Psoas muscle (tissue), 8 donors: ENCODE data around the gene ASB5. TPM values are rescaled to one million over a fixed set of nuclear protein-coding genes. Genes with fewer than 3 reads are reported as not detected.
"Not testable (repeated sequence)": the region's sequence is repeated elsewhere in the genome, so short reads cannot be mapped to it uniquely, and the experiment has no call there.

Experiments
- ATAC-seq, 4 donors: fragments of 200-7000 bp; cut with Tn5 transposase; one replicate each; pipeline ENCODE4 v1.9.1; 2020; ENCODE audit warnings: moderate library complexity in 3 of 4, mild to moderate bottlenecking in 2 of 4
- DNase-seq, 2 donors: peaks; one replicate each; pipeline ENCODE4 v3.0.0-alpha.2; 2020
- H3K27ac ChIP-seq: fragments of 200-600 bp; one replicate; pipeline ENCODE4 v1.8.0; 2022
- H3K27me3 ChIP-seq, 3 donors: fragments of 200-600 bp in 1 of 3; one replicate each; pipeline versions ENCODE4 v1.6.1 to v1.8.0; 2013 to 2022; ENCODE audit warnings: low read length in 2 of 3, mild to moderate bottlenecking in 2 of 3, moderate library complexity in 1 of 3; ENCODE audit not compliant: insufficient read depth in 3 of 3
- H3K36me3 ChIP-seq, 2 donors: fragments of 200-600 bp in 1 of 2; one replicate each; pipeline versions ENCODE4 v1.6.1 to v1.8.0; 2013 to 2022; ENCODE audit warnings: low read depth in 1 of 2, mild to moderate bottlenecking in 1 of 2, moderate library complexity in 1 of 2; ENCODE audit not compliant: insufficient read depth in 1 of 2
- H3K4me1 ChIP-seq: fragments of 200-600 bp; one replicate; pipeline ENCODE4 v1.8.0; 2022
- H3K4me3 ChIP-seq: fragments of 200-600 bp; one replicate; pipeline ENCODE4 v1.8.0; 2022; ENCODE audit warnings: mild to moderate bottlenecking
- H3K9me3 ChIP-seq: fragments of 200-600 bp; one replicate; pipeline ENCODE4 v1.8.0; 2022
- CTCF ChIP-seq: fragments of 200-600 bp; IDR thresholded peaks from one replicate; pipeline ENCODE4 v1.8.0; 2022; ENCODE audit warnings: antibody characterized with exemption
- WGBS, 3 donors: extraction: QIAGEN DNeasy Blood & Tissue Kit; methylation state at CpG; one replicate each; pipeline versions ENCODE4 v1.1.6 to v1.1.7; 2013; 5-methylcytosine and 5-hydroxymethylcytosine counted together
- intact Hi-C, 2 donors: fragments of 100-400 bp; cut with DNase I; formaldehyde crosslinking; loops; one replicate each; pipeline versions ENCODE4 v1.11.0 to v1.14.2; 2022
- polyA plus RNA-seq, 3 donors: library from polyadenylated mRNA; stranded (reverse); fragments of 200-250 nt; gene quantifications; one replicate each; pipeline ENCODE4 v1.2.3, GENCODE V29; 2013
- total RNA-seq, 4 donors: library from RNA; stranded (reverse); fragmentation: NEBNext Ultra II Directional in 2 of 4; extraction: Animal tissue kit (Norgen Biotek cat#: 25700) in 2 of 4; gene quantifications; one replicate each; pipeline versions ENCODE4 v1.2.1 to v1.2.4, GENCODE V29; 2021 to 2023
- donor health status: healthy with polysubstance abuse.
- donor health status: DM: no; HTN: no; CAD: no; lungs with moderate emphysema.
- donor health status: Bipolar disorder and iron deficiency.
- donor health status: healthy.
- donor health status: DM: yes; HTN: yes; CAD: no.
- donor health status: DM: no; HTN: no; CAD: no.
- donor health status: DM: no; HTN: no; CAD: no.
- donor health status: DM: yes; HTN: yes; CAD: no.

The ASB5 gene
- total and polyA plus RNA-seq, 7 donors: 247 to 1,213 (median 570) TPM

- peak in 3 of 4 donors; percentile 55 to 65 (median 61) for ATAC-seq
- Histone ChIP-seq H3K9me3 (no peaks in the 10 kb centered on the region), H3K27ac (no peak overlapping the region), H3K4me3 (peak overlapping the region; percentile 4), H3K36me3 (no peaks in the 10 kb centered on the region), H3K4me1 (peaks cover 8% of the 10 kb centered on the region), H3K27me3 (peaks cover 0 to under 1% (median 0%) of the 10 kb centered on the region in 3 donors)
- 53 to 70% (median 59%) methylated on average over 2 of the region's 2 CpGs for WGBS, 3 donors
- no peak for TF ChIP-seq CTCF
- intact Hi-C loops: no loop called here
- no peak for DNase-seq
Observed at GRCh38 chr4:176302283-176303275, 33.6 kb upstream of the ASB5 start.

- intact Hi-C loops: no loop called here
- no peaks in the 10 kb centered on the region for H3K27me3 ChIP-seq
Observed at GRCh38 chr4:176300565-176300964, 31.5 kb upstream of the ASB5 start.

GRCh38 chr4:176300036-176300435, 31.0 kb upstream of the ASB5 start:
- DNase-seq (no peak), ATAC-seq (no peak)
- Histone ChIP-seq H3K27ac (no peak overlapping the region), H3K36me3 (no peaks in the 10 kb centered on the region), H3K4me3 (no peak overlapping the region), H3K27me3 (no peaks in the 10 kb centered on the region), H3K9me3 (no peaks in the 10 kb centered on the region), H3K4me1 (peaks cover 8% of the 10 kb centered on the region)
- TF ChIP-seq CTCF: no peak
- intact Hi-C loops: no loop called here
- 86 to 92% (median 89%) methylated on average over 7 to 9 of the region's 9 CpGs for WGBS, 3 donors

More at GRCh38 chr4:176300565-176300964, 31.5 kb upstream of the ASB5 start:
- ATAC-seq (no peak), DNase-seq (no peak)
- no peak for TF ChIP-seq CTCF
- H3K4me1 ChIP-seq: peaks cover 8% of the 10 kb centered on the region
- no peaks in the 10 kb centered on the region for H3K9me3 ChIP-seq
- H3K36me3 ChIP-seq: no peaks in the 10 kb centered on the region
- no peak overlapping the region for H3K27ac ChIP-seq
- no peak overlapping the region for H3K4me3 ChIP-seq

GRCh38 chr4:176298664-176299063, 29.6 kb upstream of the ASB5 start:
- ATAC-seq (no peak), DNase-seq (no peak)
- intact Hi-C loops: no loop called here
- Histone ChIP-seq H3K9me3 (no peaks in the 10 kb centered on the region), H3K27me3 (no peaks in the 10 kb centered on the region), H3K4me3 (no peak overlapping the region), H3K27ac (no peak overlapping the region), H3K36me3 (no peaks in the 10 kb centered on the region), H3K4me1 (peaks cover 8% of the 10 kb centered on the region)
- WGBS, 3 donors: 52 to 66% (median 57%) methylated on average over 6 of the region's 6 CpGs
- TF ChIP-seq CTCF: no peak

- 51 to 58% (median 55%) methylated on average over 5 of the region's 5 CpGs for WGBS, 3 donors
Observed at GRCh38 chr4:176295907-176296306, 26.9 kb upstream of the ASB5 start.

More at GRCh38 chr4:176295907-176296306, 26.9 kb upstream of the ASB5 start:
- H3K27ac ChIP-seq, intact Hi-C loops, H3K4me3 ChIP-seq, H3K27me3 ChIP-seq, H3K36me3 ChIP-seq, DNase-seq, ATAC-seq, H3K4me1 ChIP-seq, H3K9me3 ChIP-seq: not testable (repeated sequence)
